ENCODE results near the gene TNFRSF6B.
"Not testable (repeated sequence)": the region's sequence is repeated elsewhere in the genome, so short reads cannot be mapped to it uniquely, and the experiment has no call there.

Gene TNFRSF6B

GRCh38 chr20:63663332-63664066, 33.0 kb upstream of the TNFRSF6B start:
- DNase-seq (ENCODE audit: low read depth), result no peak
- TF ChIP-seq CTCF (IDR thresholded peaks at IDR 0.05; ENCODE audit: control insufficient read depth, extremely low read depth, insufficient read depth), result no peak
- no peak overlapping the region for H3K4me3 ChIP-seq (ENCODE audit: low read depth, low read length)

- no peak for TF ChIP-seq CTCF (IDR thresholded peaks at IDR 0.05; ENCODE audit: control insufficient read depth, extremely low read depth, insufficient read depth)
- H3K4me3 ChIP-seq (ENCODE audit: low read depth, low read length), result no peak overlapping the region
- no peak for DNase-seq (ENCODE audit: low read depth)
Observed at GRCh38 chr20:63664143-63664851, 32.2 kb upstream of the TNFRSF6B start.

- DNase-seq (ENCODE audit: low read depth), result no peak
- TF ChIP-seq CTCF (IDR thresholded peaks at IDR 0.05; ENCODE audit: control insufficient read depth, extremely low read depth, insufficient read depth), result no peak
- H3K4me3 ChIP-seq (ENCODE audit: low read depth, low read length), result no peak overlapping the region
Observed at GRCh38 chr20:63664861-63665594, 31.4 kb upstream of the TNFRSF6B start.

GRCh38 chr20:63665708-63666107, 30.7 kb upstream of the TNFRSF6B start:
- no peak for TF ChIP-seq CTCF (IDR thresholded peaks at IDR 0.05; ENCODE audit: control insufficient read depth, extremely low read depth, insufficient read depth)
- DNase-seq (ENCODE audit: low read depth), result no peak
- H3K4me3 ChIP-seq (ENCODE audit: low read depth, low read length), result no peak overlapping the region

- TF ChIP-seq CTCF (IDR thresholded peaks at IDR 0.05; ENCODE audit: control insufficient read depth, extremely low read depth, insufficient read depth), result no peak
- H3K4me3 ChIP-seq (ENCODE audit: low read depth, low read length), result no peak overlapping the region
- no peak for DNase-seq (ENCODE audit: low read depth)
Observed at GRCh38 chr20:63667858-63668257, 28.6 kb upstream of the TNFRSF6B start.

GRCh38 chr20:63668351-63668750, 28.1 kb upstream of the TNFRSF6B start:
- no peak overlapping the region for H3K4me3 ChIP-seq (ENCODE audit: low read depth, low read length)
- no peak for DNase-seq (ENCODE audit: low read depth)
- TF ChIP-seq CTCF (IDR thresholded peaks at IDR 0.05; ENCODE audit: control insufficient read depth, extremely low read depth, insufficient read depth), result no peak

- not testable (repeated sequence) for H3K4me3 ChIP-seq (ENCODE audit: low read depth, low read length); DNase-seq (ENCODE audit: low read depth)
Observed at GRCh38 chr20:63671695-63672094, 24.8 kb upstream of the TNFRSF6B start.
